OCI-M1 (cell line): Measurements from ENCODE around the gene CHST8.

Source experiments
- DNase-seq: peaks from one replicate; lab custom pipeline; 2025; lab: John Stamatoyannopoulos, UW

CHST8 gene

GRCh38 chr19:33717878-33718277, 96.1 kb downstream of the CHST8 start:
- DNase-seq: no peak

- no peak for DNase-seq
Measured at GRCh38 chr19:33718651-33719254, 97.0 kb downstream of the CHST8 start.

GRCh38 chr19:33719366-33720154, 97.8 kb downstream of the CHST8 start:
- no peak for DNase-seq

- no peak for DNase-seq
Measured at GRCh38 chr19:33720155-33720493, 98.4 kb downstream of the CHST8 start.

GRCh38 chr19:33720691-33721682, 99.2 kb downstream of the CHST8 start:
- DNase-seq: no peak

- no peak for DNase-seq
Measured at GRCh38 chr19:33721735-33722297, 100.1 kb downstream of the CHST8 start.

GRCh38 chr19:33722456-33723239, 100.9 kb downstream of the CHST8 start:
- no peak for DNase-seq

GRCh38 chr19:33723512-33723911, 101.8 kb downstream of the CHST8 start:
- DNase-seq: no peak

GRCh38 chr19:33724021-33724720, 102.4 kb downstream of the CHST8 start:
- DNase-seq: no peak

GRCh38 chr19:33724721-33725060, 102.9 kb downstream of the CHST8 start:
- DNase-seq: no peak

- DNase-seq: no peak
Measured at GRCh38 chr19:33725567-33725966, 103.8 kb downstream of the CHST8 start.

GRCh38 chr19:33726756-33727155, 105.0 kb downstream of the CHST8 start:
- no peak for DNase-seq

- DNase-seq: no peak
Measured at GRCh38 chr19:33727331-33727998, 105.7 kb downstream of the CHST8 start.

- DNase-seq: no peak
Measured at GRCh38 chr19:33728141-33728540, 106.4 kb downstream of the CHST8 start.

- no peak for DNase-seq
Measured at GRCh38 chr19:33730858-33731607, 109.3 kb downstream of the CHST8 start.

GRCh38 chr19:33731881-33732280, 110.1 kb downstream of the CHST8 start:
- no peak for DNase-seq

- DNase-seq: no peak
Measured at GRCh38 chr19:33734913-33735312, 113.2 kb downstream of the CHST8 start.

GRCh38 chr19:33736158-33736557, 114.4 kb downstream of the CHST8 start:
- no peak for DNase-seq

GRCh38 chr19:33736787-33737186, 115.0 kb downstream of the CHST8 start:
- DNase-seq: no peak
